Duodenal mucosa (tissue), 2 donors: Measurements from ENCODE around the gene CST6.
"Not testable (repeated sequence)": the region's sequence is repeated elsewhere in the genome, so short reads cannot be mapped to it uniquely, and the experiment has no call there.

Source experiments
- H3K27ac ChIP-seq: one replicate; pipeline ENCODE4 v1.7.0; 2013; ENCODE audit warnings: low read depth, low read length
- H3K27me3 ChIP-seq, 2 donors: one replicate each; pipeline ENCODE4 v1.7.0; 2013; ENCODE audit warnings: low read length in 2 of 2, control low read depth in 1 of 2; ENCODE audit not compliant: insufficient read depth in 2 of 2, control insufficient read depth in 1 of 2
- H3K36me3 ChIP-seq, 2 donors: one replicate each; pipeline ENCODE4 v1.7.0; 2013; ENCODE audit warnings: low read length in 2 of 2, control low read depth in 1 of 2; ENCODE audit not compliant: insufficient read depth in 2 of 2, control insufficient read depth in 1 of 2
- H3K4me1 ChIP-seq, 2 donors: one replicate each; pipeline ENCODE4 v1.7.0; 2013; ENCODE audit warnings: low read length in 2 of 2, control low read depth in 1 of 2; ENCODE audit not compliant: insufficient read depth in 2 of 2, control insufficient read depth in 1 of 2
- H3K4me3 ChIP-seq, 2 donors: one replicate each; pipeline ENCODE4 v1.7.0; 2013; ENCODE audit warnings: low read length in 2 of 2, low read depth in 1 of 2
- H3K9ac ChIP-seq, 2 donors: one replicate each; pipeline ENCODE4 v1.7.0; 2013; ENCODE audit warnings: low read length in 2 of 2, low read depth in 1 of 2
- H3K9me3 ChIP-seq, 2 donors: one replicate each; pipeline ENCODE4 v1.7.0; 2013; ENCODE audit warnings: low read length in 2 of 2, control low read depth in 1 of 2; ENCODE audit not compliant: control insufficient read depth in 1 of 2

The CST6 gene

GRCh38 chr11:66015454-66015881, 3.7 kb downstream of the CST6 start:
- no peaks in the 10 kb centered on the region for H3K4me1 ChIP-seq

GRCh38 chr11:66015936-66016792, 4.4 kb downstream of the CST6 start:
- H3K4me3 ChIP-seq, result no peak overlapping the region
- H3K9ac ChIP-seq, result no peak overlapping the region
- peaks cover 26% of the 10 kb centered on the region in 2 donors for H3K27me3 ChIP-seq
- H3K27ac ChIP-seq, result peak overlapping the region; percentile 10
- H3K4me1 ChIP-seq, result no peaks in the 10 kb centered on the region
- no peaks in the 10 kb centered on the region for H3K36me3 ChIP-seq
- no peaks in the 10 kb centered on the region for H3K9me3 ChIP-seq

More at GRCh38 chr11:66015454-66015881, 3.7 kb downstream of the CST6 start:
- Histone ChIP-seq H3K9ac (no peak overlapping the region), H3K36me3 (no peaks in the 10 kb centered on the region), H3K27me3 (peaks cover 28 to 29% of the 10 kb centered on the region in 2 donors), H3K27ac (no peak overlapping the region), H3K4me3 (no peak overlapping the region), H3K9me3 (no peaks in the 10 kb centered on the region)

GRCh38 chr11:66016793-66017177, 5.0 kb downstream of the CST6 start:
- H3K27ac ChIP-seq, result no peak overlapping the region
- H3K9me3 ChIP-seq, result no peaks in the 10 kb centered on the region
- H3K36me3 ChIP-seq, result no peaks in the 10 kb centered on the region
- H3K4me3 ChIP-seq, result no peak overlapping the region
- peaks cover 20% of the 10 kb centered on the region in 2 donors for H3K27me3 ChIP-seq
- H3K9ac ChIP-seq, result no peak overlapping the region
- H3K4me1 ChIP-seq, result no peaks in the 10 kb centered on the region

DNA sequence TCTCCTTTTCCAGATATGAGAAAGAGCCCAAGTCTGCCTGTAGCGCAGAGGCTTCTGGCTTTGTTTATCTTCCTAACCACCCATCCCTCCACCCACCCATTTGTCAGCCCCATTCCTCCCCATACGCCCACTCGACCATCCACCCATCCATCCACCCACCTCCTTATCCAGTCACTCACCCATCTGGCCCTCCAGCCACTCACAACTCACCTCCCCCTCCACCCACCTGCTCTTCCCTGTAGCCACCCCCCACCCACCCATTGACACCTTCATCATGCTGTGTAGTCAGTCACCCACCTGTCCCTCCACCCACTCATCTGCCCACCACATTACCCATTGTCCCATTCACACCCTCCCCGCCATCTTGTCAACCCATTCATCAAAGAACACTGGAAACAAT, 5.5 kb downstream of the CST6 start:
- peaks cover 14% of the 10 kb centered on the region in 2 donors for H3K27me3 ChIP-seq
- peaks cover 0 to 2% of the 10 kb centered on the region in 2 donors for H3K4me1 ChIP-seq
- H3K36me3 ChIP-seq, result no peaks in the 10 kb centered on the region
- no peak overlapping the region for H3K4me3 ChIP-seq
- H3K9ac ChIP-seq, result no peak overlapping the region
- no peak overlapping the region for H3K27ac ChIP-seq
- no peaks in the 10 kb centered on the region for H3K9me3 ChIP-seq

- Histone ChIP-seq H3K27ac (no peak overlapping the region), H3K4me1 (peaks cover 0 to 7% of the 10 kb centered on the region in 2 donors), H3K9ac (no peak overlapping the region), H3K36me3 (no peaks in the 10 kb centered on the region), H3K4me3 (no peak overlapping the region), H3K9me3 (no peaks in the 10 kb centered on the region), H3K27me3 (peaks cover 0 to 4% of the 10 kb centered on the region in 2 donors)
Measured at GRCh38 chr11:66020212-66020611, 8.4 kb downstream of the CST6 start.

DNA sequence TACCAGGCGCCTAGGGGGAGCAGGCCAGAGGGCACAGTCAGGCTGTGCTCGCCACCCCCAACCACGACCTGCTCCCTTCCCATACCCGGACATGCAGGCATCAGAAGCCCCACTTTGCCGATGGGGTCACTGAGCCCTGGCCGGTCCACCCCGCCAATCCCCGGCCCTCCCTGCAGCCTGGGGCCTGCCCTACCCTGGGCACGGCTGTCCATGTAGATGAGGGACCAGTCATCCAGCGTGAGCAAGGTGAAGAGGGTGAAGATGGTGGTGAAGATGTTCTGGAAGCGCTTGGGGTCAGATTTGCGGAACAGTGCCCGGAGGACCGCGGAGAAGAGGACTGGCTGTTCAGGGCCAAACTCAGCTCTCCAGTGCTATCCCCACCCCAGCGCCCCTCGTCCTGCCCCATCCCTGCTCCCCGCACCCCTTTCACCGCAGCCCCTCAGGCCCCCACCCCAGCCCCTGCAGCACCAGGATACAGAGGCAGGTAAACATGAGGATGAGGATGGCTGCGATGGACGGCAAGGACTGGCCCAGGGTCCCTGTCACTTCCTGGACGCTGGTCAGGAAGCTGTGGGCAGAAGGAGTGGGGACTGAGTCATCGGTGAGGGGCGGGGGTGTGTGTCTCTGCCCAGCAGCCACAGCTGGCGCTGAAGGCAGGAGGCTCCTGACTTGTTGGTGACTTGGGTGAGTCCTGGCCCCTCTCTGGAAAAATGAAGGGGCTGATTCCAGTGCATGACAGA, 9.0 kb downstream of the CST6 start:
- peaks cover 0 to 4% of the 10 kb centered on the region in 2 donors for H3K27me3 ChIP-seq
- H3K4me3 ChIP-seq, result no peak overlapping the region
- peaks cover 0 to 7% of the 10 kb centered on the region in 2 donors for H3K4me1 ChIP-seq
- no peak overlapping the region for H3K27ac ChIP-seq
- no peaks in the 10 kb centered on the region for H3K9me3 ChIP-seq
- no peaks in the 10 kb centered on the region for H3K36me3 ChIP-seq
- no peak overlapping the region for H3K9ac ChIP-seq

DNA sequence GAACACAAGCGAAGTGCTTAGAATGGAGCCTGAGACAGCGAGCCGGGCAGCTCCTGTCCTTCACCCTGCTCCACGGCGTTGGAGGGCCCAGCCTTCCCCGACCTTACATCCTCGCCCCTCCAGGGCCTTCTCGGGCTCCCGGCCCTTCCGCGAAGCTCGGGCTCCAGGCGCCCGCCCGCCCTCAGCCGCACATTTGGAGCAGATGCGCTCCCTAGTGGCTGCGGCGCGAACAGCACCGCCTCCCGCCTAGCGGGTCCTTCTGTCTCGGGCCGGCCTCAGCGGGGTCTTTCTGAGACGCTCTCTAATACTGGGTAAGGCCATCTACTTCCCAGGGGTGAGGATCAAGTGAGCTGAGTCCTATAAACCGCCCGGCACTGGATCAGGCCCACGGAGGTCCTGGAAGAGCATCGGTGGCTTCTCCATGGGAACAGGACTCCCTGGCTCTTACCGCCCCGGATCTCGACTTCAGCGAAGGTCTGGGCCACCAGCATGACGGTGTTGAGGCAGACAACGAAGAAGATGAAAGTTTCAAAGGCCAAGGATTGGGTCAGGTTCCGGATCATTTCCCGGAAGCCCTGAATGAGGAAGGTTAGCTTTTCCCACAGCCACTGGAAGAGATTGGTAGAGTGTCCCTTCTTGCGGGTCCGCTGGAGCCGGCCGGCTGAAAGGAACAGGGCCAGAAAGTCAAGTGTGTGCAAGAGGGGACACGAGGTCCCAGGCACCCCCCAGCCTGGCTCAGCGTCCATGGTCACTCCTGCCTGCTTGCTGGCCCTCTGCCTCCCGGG, 10.8 kb downstream of the CST6 start:
- Histone ChIP-seq H3K9me3 (no peaks in the 10 kb centered on the region), H3K4me3 (peak overlapping the region; percentile 21 to 35), H3K27me3 (peaks cover 0 to 4% of the 10 kb centered on the region in 2 donors), H3K36me3 (no peaks in the 10 kb centered on the region), H3K27ac (no peak overlapping the region), H3K4me1 (peaks cover 0 to 7% of the 10 kb centered on the region in 2 donors), H3K9ac (no peak overlapping the region)

DNA sequence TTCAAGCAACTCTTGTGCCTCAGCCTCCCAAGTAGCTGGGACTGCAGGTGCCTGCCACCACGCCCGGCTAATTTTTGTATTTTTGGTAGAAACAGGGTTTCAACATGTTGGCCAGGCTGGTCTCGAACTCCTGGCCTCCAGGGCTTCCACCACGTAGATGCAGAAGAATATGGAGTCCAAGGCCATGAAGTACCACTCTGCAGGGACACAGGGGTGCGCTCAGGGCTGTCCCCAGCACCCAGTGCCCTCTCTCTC, 11.3 kb downstream of the CST6 start:
- not testable (repeated sequence) for H3K9me3 ChIP-seq, H3K4me1 ChIP-seq, H3K4me3 ChIP-seq, H3K27me3 ChIP-seq, H3K36me3 ChIP-seq, H3K27ac ChIP-seq, H3K9ac ChIP-seq

DNA sequence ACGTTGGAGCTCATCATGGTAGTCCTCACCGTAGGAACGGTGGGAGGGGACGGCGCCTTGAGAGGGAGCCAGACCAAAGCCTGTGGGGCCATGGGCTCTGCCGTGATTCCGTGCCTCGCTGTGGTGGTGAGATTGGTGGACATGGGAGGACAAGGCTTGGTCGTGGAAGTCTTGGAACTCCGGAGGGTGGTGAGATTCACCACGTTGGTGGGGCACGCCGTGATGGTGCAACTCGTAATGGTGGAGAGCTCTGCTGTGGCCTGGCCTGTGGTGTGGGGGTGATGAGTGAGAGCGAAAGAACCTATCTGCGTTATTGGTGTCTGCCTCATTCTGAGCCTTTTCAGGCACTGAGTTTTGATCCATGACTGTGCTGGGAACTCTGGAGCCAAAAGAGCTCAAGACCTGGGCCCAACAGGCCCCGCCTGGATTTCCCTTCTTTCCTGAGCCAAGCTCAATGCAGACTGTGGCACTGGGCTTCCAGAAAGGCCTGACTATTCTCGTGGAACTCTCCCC, 14.3 kb downstream of the CST6 start, which contains the start of gene CATSPER1:
Gene CATSPER1 (minus strand): TSS at position 463 of the 513 bp plus-strand sequence. CDS start 100 bp downstream, at position 363.
- Histone ChIP-seq H3K4me1 (peaks cover 0 to 7% of the 10 kb centered on the region in 2 donors), H3K36me3 (no peaks in the 10 kb centered on the region), H3K9me3 (no peaks in the 10 kb centered on the region), H3K4me3 (no peak within 1 kb of the TSS), H3K27ac (no peak within 1 kb of the TSS), H3K27me3 (peaks cover 0 to 4% of the 10 kb centered on the region in 2 donors), H3K9ac (no peak within 1 kb of the TSS)
